ENCODE measurements around the gene ADAD2.

Gene ADAD2

DNA sequence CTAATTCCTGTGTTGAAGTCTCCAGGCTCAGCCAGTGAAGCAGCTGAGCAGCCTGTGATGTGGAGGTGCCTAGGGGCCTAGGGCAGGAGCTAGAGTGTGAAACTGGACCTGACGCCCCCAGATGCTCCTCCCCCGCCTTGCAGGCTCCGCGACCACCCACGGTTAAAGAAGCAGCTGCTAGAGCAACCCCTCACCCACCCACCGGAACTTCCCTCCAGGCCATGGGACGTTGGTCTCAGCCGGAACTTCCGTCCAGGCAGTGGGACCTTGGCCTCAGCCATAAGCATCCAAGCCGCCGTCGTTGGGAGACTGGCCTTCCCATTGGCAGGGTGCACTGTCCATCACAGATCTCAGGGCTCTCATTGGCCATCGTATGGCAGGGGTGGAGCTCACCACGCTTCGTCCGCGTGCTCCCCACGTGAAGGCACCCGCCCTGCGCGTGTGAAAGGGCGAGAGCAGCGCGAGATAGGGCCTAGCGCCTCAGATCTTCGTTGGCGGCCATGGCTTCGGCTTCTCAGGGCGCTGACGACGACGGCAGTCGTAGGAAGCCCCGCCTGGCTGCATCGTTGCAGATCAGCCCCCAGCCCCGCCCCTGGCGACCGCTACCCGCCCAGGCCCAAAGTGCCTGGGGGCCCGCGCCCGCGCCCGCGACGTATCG, at the start of gene ADAD2:
Gene ADAD2, plus strand, starts transcription at position 427 of the 658 bp plus-strand sequence. Its CDS starts 74 bp downstream, at position 501.
- no peak for DNase-seq (ENCODE audit: low spot score)

DNA sequence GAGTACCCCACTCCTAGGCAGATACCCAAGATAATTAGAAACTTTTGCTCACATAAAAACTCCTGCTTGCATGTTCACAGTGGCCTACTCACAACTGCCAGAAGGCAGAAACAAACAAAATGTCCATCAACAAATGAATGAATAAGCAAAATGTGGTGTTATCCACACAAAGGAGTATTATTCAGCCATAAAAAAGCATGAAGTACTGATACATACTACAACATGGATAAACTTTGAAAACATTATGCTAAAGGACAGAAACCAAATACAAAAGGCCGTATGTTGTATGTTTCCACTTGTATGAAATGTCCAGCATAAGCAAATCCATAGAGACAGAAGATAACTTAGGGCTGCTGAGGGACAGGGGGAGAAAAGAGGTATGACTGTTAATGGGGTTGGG, 47.9 kb upstream of the ADAD2 start:
- no peak for DNase-seq (ENCODE audit: low spot score)

DNA sequence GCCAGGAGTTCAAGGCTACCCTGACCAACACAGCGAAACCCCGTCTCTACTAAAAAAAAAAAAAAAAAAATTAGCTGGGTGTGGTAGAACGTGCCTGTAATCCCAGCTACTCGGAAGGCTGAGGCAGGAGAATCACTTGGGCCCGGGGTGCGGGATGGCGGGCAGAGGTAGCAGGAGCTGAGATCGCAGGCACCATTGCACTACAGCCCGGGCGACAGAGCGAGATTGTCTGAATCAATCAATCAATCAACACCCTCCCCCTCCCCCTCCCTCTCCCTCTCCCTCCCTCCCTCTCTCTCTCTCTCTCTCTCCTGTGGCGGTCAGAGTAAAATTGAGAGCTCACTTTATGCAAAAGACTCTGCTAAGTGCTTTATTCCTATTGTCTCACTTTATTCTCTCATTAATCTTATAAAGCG, 47.2 kb upstream of the ADAD2 start:
- DNase-seq (ENCODE audit: low spot score), result no peak

DNA sequence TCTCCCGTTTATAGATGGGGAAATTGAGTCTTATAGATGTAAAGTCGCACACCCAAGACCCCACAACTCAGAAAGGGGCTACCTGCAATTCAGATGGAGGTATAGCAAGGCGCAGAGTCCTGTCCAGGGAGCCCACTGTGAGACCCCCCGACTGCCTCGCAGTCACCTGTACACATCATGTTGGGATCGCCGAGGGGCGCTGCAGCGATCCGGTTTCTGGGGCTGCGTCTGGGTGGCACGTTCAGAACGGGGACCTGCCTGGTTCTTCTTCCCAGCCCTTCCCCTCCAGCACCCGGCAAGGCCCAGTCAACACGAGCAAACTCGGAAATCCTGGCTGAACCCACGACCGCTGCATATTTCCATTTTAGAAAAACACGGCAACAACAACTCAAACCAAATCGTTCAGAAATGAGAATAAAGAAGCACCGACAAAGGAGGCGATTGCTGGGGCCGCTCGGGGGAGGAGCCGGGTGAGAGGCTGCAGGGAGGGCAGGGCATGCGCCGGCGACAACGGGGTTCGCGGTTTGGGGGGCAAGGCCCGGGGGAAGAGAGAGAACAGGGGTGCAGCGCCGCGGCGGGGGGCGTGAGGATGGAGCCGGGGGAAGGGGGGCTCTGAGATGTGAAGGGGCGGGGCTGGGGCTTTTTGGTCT, 46.6 kb upstream of the ADAD2 start:
- DNase-seq (ENCODE audit: low spot score), result peak; percentile 7

DNA sequence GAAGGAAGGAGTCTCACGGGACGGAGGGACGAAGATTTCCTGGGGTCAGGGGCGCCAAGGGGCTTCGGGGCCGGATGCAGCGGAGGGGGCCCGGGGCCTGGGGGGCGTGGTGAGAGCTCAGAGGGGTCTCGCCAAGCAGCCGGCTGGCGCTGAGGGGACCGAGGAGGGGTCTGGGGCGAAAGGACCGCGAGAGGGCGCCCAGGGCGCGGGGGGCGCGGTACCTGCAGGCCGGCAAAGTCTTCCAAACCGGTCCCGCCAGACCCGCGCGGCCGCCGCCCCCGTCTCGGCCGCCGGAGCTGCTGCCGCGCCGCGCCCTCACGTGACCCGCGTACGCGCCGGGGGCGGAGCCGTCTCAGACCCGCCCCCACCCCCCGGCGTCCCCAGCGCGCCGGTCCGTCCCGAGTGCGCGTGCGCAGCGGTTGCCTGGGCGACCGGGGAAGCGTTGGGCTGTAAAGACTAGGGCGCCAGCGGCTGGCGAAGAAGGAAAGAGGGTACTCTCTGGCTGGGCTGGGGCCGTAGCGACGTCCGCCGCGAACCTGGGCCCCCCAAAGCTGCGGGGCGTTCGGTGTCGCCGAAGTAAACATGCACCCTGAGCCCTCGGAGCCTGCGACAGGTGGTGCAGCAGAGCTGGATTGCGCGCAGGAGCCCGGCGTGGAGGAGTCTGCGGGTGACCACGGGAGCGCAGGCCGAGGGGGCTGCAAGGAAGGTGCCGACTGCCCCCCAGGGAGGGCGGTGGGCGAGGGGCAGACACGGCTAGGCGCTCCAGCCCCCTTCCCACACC, 45.9 kb upstream of the ADAD2 start, which contains the start of the genes DNAAF1 and HSDL1:
Gene DNAAF1, plus strand, starts transcription at position 450 of the 781 bp plus-strand sequence. Its CDS starts 133 bp downstream, at position 583.
Gene HSDL1, minus strand, starts transcription at position 319 of the 781 bp plus-strand sequence. CDS start 13,856 bp downstream, outside the sequence.
- DNase-seq (ENCODE audit: low spot score), result peak; percentile 76

DNA sequence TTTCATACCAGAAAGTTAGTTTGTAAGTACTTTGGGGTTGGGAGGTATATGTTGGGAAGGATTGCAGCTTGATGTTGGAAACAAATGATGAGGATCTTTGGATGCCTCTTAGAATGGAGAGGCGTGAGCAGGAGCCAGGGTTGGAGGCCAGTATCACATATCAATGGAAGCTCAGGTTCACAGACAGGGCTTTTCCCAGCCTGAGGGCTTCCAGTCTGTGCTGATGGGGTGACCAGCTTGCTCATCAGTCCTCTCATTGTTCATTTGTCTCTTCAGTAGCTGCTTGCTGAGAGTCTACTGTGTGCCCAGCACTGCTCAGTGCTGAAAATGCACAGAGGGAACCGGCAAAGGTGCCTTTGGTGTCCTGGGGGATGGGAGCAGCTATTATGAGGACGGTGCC, 40.0 kb upstream of the ADAD2 start:
- DNase-seq (ENCODE audit: low spot score), result no peak

DNA sequence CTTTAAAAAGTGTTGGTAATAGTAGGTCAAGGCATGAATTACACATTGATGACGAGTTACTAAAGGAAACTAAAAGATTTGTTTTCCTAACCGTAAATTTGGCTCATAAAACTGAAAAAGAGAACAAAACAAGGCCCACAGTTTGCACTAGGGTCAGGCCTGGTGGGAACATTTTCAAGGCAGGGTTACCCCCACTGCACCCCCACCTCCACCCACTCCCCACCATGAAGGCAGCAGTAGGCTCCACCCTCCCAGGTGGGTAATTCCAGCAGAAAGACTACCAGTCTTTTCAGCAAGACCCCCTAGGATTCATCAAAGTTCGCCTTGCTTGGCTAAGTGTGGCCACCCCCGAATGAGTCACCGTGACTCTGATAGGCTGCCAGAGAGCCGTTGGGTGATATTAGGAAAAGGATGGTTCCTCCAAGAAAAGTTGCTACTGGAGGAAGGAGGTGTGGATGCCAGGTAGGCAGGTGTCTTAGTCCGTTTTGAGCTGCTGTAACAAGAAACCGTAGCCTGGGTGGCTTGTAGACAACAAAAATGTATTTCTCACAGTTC, 37.2 kb upstream of the ADAD2 start:
- DNase-seq (ENCODE audit: low spot score), result no peak

GRCh38 chr16:84155226-84155625, 35.7 kb upstream of the ADAD2 start:
- no peak for DNase-seq (ENCODE audit: low spot score)

DNA sequence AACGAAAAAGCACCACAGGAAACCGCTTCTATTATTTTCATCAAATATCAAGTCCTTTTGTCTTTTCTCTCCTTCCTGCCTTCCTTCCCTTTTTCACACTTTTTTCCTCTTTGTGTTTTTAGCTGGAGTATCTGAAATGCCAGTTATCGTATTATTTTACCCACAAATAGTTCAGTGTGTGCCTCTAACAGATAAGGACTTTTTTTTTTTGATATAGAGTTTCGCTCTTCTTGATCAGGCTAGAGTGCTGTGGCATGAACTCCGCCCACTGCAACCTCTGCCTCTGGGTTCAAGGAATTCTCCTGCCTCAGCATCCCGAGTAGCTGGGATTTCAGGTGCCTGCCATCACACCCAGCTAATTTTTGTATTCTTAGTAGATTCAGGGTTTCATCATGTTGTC, 35.2 kb upstream of the ADAD2 start:
- DNase-seq (ENCODE audit: low spot score), result no peak

DNA sequence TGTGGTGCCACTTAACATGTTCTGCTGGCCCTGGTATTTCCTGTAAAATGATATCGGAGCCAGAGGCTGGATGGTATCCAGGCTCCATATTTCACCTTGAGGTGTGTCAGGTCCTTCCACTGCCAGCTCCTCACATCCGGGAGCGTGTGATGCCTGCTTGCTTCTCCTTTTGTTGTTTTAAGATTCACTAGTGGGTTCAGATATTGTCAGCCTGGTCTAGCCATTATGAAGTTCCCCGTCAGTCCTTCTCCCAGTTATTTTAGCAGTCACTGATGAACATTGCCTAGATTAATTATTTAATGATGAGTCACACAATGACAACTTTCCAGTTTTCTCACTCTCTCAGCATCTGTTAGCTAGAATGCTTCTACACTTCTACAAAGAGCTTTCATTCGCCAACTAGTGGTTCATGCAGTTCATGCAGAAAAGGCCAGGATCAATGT, 34.6 kb upstream of the ADAD2 start:
- DNase-seq (ENCODE audit: low spot score), result no peak

- no peak for DNase-seq (ENCODE audit: low spot score)
Measured at GRCh38 chr16:84159007-84159406, 31.9 kb upstream of the ADAD2 start.

- no peak for DNase-seq (ENCODE audit: low spot score)
Measured at GRCh38 chr16:84159800-84160199, 31.2 kb upstream of the ADAD2 start.

- DNase-seq (ENCODE audit: low spot score), result no peak
Measured at GRCh38 chr16:84161037-84161436, 29.9 kb upstream of the ADAD2 start.

GRCh38 chr16:84161801-84162200, 29.2 kb upstream of the ADAD2 start:
- DNase-seq (ENCODE audit: low spot score), result no peak

- no peak for DNase-seq (ENCODE audit: low spot score)
Measured at GRCh38 chr16:84165746-84166145, 25.2 kb upstream of the ADAD2 start.

GRCh38 chr16:84166796-84167695, 23.9 kb upstream of the ADAD2 start:
- DNase-seq (ENCODE audit: low spot score), result no peak

DNA sequence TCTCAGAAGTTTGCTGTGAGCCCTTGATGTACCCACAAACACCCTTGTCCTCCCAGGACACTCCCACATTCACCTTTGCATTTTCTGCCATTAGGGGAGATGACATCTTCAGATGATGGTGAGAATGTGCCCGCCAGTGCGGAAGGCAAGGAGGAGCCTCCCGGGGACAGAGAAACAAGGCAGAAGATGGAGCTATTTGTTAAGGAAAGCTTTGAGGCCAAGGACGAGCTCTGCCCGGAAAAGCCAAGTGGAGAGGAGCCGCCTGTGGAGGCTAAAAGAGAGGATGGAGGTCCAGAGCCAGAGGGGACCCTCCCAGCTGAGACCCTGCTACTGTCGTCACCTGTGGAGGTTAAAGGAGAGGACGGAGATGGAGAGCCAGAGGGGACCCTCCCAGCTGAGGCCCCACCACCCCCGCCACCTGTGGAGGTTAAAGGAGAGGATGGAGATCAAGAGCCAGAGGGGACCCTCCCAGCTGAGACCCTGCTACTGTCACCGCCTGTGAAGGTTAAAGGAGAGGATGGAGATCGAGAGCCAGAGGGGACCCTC, 21.1 kb upstream of the ADAD2 start:
- no peak for DNase-seq (ENCODE audit: low spot score)

DNA sequence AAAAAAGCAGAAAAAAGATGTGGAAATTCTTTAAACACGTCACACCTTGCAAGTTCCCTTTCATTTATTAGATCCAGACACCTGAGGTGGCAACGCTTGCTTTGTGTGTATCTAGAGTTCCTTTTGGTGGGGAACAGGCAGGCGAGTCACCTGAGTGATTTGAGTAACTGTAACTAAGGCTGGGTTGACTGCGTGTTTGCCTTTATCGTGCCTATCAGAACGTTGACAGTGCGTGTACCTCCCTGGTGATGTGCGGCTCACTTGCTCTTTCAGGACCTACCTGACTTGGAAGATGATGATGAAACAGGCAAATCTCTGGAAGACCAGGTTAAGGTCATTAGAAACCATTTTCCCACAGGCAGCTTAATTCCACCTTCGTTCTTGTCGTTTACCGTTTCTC, 16.6 kb upstream of the ADAD2 start:
- no peak for DNase-seq (ENCODE audit: low spot score)

- DNase-seq (ENCODE audit: low spot score), result no peak
Measured at GRCh38 chr16:84175350-84176081, 15.4 kb upstream of the ADAD2 start.
